GM10266 (cell line): ENCODE results near the gene PCDHGA4.
"Not testable (repeated sequence)": the region's sequence is repeated elsewhere in the genome, so short reads cannot be mapped to it uniquely, and the experiment has no call there.

Source experiments
- DNase-seq: peaks from one replicate; pipeline ENCODE4 v3.0.0; 2012; ENCODE audit errors: extremely low spot score
- CTCF ChIP-seq: IDR thresholded peaks from 2 replicates; pipeline ENCODE4 v1.5.1; 2012; ENCODE audit warnings: mild to moderate bottlenecking, low read depth; ENCODE audit not compliant: control insufficient read depth, insufficient read depth; ENCODE audit errors: missing control alignments

Gene PCDHGA4

DNA sequence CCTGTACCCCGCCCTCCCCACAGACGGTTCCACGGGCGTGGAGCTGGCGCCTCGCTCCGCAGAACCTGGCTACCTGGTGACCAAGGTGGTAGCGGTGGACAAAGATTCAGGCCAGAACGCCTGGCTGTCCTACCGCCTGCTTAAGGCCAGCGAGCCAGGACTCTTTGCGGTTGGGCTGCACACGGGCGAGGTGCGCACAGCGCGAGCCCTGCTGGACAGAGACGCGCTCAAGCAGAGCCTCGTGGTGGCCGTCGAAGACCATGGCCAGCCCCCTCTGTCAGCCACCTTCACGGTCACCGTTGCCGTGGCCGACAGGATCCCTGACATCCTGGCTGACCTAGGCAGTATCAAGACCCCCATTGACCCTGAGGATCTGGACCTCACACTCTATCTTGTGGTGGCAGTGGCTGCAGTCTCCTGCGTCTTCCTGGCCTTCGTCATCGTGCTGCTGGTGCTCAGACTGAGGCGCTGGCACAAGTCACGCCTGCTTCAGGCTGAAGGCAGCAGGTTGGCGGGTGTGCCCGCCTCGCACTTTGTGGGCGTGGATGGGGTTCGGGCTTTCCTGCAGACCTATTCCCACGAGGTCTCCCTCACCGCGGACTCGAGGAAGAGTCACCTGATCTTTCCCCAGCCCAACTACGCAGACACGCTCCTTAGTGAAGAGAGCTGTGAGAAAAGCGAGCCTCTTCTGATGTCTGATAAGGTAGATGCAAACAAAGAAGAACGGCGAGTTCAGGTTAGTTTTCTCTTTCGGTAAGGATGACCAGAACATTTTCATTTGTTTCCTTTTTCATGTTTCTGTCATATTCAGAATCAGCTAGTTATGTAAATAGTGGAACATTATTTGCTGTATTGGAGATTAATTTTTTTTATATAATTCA is 11.4 kb downstream of the PCDHGA4 start:
- no peak for DNase-seq
- no peak for TF ChIP-seq CTCF

- peak; percentile 65 for DNase-seq
- TF ChIP-seq CTCF, result peak; percentile 48
Observed at GRCh38 chr5:141369994-141370848, 15.4 kb downstream of the PCDHGA4 start, which contains the start of gene PCDHGB3. Gene PCDHGB3, plus strand, starts transcription at chr5:141370242. Its CDS starts 153 bp downstream, at chr5:141370395.

- no peak for DNase-seq
- TF ChIP-seq CTCF, result no peak
Observed at GRCh38 chr5:141371572-141372475, 17.0 kb downstream of the PCDHGA4 start.

DNA sequence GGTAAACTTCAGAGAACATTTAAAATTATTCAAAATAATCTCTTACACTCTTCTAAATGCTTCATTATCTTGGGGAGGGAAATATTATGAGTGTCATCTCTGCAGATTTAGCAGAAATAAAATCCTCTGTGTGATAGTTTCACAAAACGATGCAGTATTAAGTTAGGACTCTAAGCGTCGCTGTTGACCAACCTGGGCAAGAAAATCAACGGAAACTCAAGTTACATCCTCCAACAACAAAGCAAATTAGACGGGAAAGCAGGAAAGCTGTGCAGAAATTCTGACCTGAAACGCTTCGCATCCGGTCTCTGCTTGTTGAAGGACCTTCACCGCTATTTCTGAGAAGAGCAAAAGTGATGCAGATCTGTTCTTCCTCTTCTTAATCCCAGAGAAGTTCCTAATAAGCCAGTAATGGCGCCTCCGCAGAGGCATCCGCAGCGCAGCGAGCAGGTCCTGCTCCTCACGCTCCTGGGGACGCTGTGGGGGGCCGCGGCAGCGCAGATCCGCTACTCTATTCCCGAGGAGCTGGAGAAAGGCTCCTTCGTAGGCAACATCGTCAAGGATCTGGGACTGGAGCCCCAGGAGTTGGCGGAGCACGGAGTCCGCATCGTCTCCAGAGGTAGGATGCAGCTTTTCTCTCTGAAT is 19.0 kb downstream of the PCDHGA4 start, which contains the start of gene PCDHGA6:
Gene PCDHGA6 (plus strand): TSS at position 219 of the 645 bp plus-strand sequence. CDS start 193 bp downstream, at position 412.
- DNase-seq, result no peak

GRCh38 chr5:141374627-141375026 is 19.8 kb downstream of the PCDHGA4 start:
- no peak for TF ChIP-seq CTCF

More for the DNA sequence above, 19.0 kb downstream of the PCDHGA4 start, which contains the start of gene PCDHGA6:
- peak; percentile 32 for TF ChIP-seq CTCF

DNA sequence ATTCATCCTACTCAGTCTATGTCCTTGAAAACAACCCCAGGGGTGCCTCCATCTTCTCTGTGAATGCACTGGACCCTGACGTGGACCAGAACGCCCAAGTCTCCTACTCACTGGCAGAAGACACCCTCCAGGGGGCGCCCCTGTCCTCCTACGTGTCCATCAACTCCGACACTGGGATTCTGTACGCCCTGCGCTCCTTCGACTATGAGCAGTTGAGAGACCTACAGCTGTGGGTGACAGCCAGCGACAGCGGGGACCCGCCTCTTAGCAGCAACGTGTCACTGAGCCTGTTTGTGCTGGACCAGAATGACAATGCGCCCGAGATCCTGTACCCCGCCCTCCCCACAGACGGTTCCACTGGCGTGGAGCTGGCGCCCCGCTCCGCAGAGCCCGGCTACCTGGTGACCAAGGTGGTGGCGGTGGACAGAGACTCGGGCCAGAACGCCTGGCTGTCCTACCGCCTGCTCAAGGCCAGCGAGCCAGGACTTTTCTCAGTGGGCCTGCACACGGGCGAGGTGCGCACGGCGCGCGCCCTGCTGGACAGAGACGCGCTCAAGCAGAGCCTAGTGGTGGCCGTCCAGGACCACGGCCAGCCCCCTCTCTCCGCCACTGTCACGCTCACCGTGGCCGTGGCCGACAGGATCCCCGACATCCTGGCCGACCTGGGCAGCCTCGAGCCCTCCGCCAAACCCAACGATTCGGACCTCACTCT is 20.8 kb downstream of the PCDHGA4 start:
- DNase-seq, result not testable (repeated sequence)

More at GRCh38 chr5:141374627-141375026, 19.8 kb downstream of the PCDHGA4 start:
- DNase-seq, result no peak
